Uterus (tissue), 2 donors: Measurements from ENCODE around the gene COL13A1.

Experiments
- POLR2A ChIP-seq, 2 donors: fragments of 450-650 bp; IDR thresholded peaks; one replicate each; pipeline ENCODE4 v1.6.1; 2016; ENCODE audit warnings: antibody characterized with exemption in 2 of 2, mild to moderate bottlenecking in 1 of 2, moderate library complexity in 1 of 2
- TF ChIP-seq, protein P1 (sequence below), 4 experiments: fragments of 200-600 bp in 2 of 4; fragments of 450-650 bp in 2 of 4; sonication (generic) in 2 of 4; IDR thresholded peaks; one replicate each; pipeline ENCODE4 v1.5.1; 2016 to 2019; ENCODE audit warnings: antibody characterized with exemption in 4 of 4, mild to moderate bottlenecking in 2 of 4, moderate library complexity in 1 of 4

DNA sequence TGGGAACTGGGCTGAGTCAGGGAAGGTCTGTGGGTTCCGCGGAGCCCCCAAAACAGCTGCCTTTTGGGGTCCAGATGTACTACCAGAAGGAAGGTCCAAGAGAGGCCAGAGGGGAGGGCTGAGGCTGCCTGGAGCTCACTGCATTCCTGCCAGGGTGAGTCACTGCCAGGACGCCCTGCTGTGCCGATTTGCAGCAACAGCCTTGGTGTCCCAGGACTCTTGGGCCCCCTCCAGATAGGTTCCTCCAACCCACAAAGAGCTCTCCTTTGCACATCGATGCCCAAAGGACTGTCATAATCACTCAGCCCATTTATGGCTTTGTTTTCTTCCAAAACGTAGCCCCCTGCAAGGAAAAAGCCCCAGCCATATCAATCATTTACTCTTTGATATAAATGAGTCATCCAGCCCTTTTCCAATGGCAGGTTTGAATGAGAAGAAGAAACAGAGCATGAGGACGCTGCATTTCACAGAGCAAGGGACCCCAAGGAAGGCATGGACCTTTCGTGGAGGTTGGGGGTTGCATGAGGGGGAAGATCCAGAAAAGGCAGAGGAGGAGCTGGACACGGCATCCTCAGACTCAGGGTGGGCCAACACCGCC lies 32.2 kb upstream of the COL13A1 start:
- TF ChIP-seq, protein P1, sequence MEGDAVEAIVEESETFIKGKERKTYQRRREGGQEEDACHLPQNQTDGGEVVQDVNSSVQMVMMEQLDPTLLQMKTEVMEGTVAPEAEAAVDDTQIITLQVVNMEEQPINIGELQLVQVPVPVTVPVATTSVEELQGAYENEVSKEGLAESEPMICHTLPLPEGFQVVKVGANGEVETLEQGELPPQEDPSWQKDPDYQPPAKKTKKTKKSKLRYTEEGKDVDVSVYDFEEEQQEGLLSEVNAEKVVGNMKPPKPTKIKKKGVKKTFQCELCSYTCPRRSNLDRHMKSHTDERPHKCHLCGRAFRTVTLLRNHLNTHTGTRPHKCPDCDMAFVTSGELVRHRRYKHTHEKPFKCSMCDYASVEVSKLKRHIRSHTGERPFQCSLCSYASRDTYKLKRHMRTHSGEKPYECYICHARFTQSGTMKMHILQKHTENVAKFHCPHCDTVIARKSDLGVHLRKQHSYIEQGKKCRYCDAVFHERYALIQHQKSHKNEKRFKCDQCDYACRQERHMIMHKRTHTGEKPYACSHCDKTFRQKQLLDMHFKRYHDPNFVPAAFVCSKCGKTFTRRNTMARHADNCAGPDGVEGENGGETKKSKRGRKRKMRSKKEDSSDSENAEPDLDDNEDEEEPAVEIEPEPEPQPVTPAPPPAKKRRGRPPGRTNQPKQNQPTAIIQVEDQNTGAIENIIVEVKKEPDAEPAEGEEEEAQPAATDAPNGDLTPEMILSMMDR (IDR thresholded peaks at IDR 0.05) = no peak
- TF ChIP-seq POLR2A (IDR thresholded peaks at IDR 0.05) = no peak
